Thyroid gland (tissue), 4 donors: ENCODE results near the gene POLR3G.

Source experiments
- CTCF ChIP-seq, 6 experiments: fragments of 200-600 bp in 3 of 6; fragments of 450-650 bp in 3 of 6; sonication (generic) in 3 of 6; IDR thresholded peaks; one replicate each; pipeline ENCODE4 v1.5.1; 2016 to 2019; ENCODE audit warnings: antibody characterized with exemption in 6 of 6, mild to moderate bottlenecking in 2 of 6, inconsistent platforms in 1 of 6, moderate library complexity in 1 of 6
- POLR2A ChIP-seq, 2 donors: fragments of 450-650 bp; IDR thresholded peaks; one replicate each; pipeline ENCODE4 v1.6.1; 2017; ENCODE audit warnings: antibody characterized with exemption in 2 of 2, mild to moderate bottlenecking in 2 of 2, moderate library complexity in 1 of 2

DNA sequence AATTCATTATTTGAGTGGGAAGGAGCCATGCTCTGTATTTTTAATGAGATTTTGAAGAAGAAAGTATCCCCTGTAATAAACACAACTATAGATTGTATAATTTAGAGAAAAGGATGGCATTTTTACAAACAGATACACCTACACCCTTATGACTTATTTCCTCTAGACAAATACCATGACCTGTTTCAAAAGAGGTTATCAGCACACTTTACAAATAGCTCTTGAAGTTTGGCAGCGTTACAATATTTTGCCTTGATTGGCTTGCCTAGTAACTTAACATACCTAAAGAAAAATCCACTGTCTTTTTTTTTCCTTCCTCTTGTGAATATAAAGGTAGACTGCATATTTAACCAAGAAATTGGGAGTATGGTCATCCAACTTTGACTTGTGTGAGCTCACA, 36.6 kb upstream of the POLR3G start:
- TF ChIP-seq CTCF (IDR thresholded peaks at IDR 0.05) (no peak), POLR2A (IDR thresholded peaks at IDR 0.05) (no peak)
